Measurements from ENCODE around the gene MAML3. TPM values are rescaled to one million over a fixed set of nuclear protein-coding genes. Genes with fewer than 3 reads are reported as not detected.

MAML3 gene
- total RNA-seq = 1 to 10 TPM; 2.9 to 3.7 TPM
- polyA plus RNA-seq = under 1 TPM; 0.15 to 0.50 TPM

DNA sequence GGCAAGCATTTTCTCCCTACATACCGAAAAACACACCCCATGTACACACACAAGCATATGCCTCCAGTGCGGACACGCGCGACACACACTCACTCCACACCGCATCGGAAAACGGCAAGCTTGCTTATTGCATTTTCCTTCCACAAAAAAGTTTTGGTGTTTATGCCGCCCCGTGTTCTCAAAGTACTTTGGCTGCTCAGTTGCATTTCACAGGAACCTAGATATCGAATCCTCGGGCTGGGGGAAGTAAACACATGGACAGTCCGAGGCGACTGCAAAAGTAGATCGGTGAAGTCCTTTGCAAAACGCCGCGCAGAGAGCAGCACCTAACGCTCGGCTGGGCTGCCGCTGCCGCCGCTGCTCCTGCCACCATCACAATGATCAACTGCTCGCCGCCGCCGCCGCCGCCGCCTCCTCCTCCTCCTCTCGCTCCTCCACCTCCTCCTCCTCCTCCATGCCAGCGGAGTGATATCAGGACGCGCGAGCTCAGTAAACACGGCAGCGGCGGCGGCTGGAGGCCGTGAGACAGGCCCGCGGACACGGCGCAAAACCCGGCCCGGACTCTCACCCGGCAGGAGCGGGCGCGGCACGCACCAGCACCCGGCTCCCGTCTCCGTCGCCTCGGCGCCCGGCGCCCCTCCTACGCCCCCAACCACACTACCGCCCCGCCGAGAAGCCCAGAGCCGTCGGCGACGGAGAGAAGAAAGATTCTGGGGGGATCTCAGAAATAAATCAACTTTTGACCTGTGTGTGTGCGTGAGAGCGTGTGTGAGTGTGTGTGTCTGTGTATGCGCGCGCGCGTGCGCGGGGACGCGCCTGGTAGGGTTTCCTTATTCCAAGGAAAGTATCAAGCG, at the start of gene MAML3:
Gene MAML3, minus strand, starts transcription at position 467 of the 854 bp plus-strand sequence. CDS start 857 bp downstream, outside the sequence.
- H3K4me3 ChIP-seq (ENCODE audit: low read length in 2 of 2) = peak within 1 kb of the TSS; percentile 71 to 88
- H3K4me3 Mint-ChIP-seq = peak within 1 kb of the TSS; percentile 87 to 99 (median 95)
- H3K9me3 ChIP-seq (ENCODE audit: control insufficient read depth in 1 of 2, low read length in 2 of 2) = no peaks in the 10 kb centered on the region
- H3K4me1 Mint-ChIP-seq = peaks cover 21 to 57% (median 32%) of the 10 kb centered on the region in 4 donors
- peaks cover 0 to 1% of the 10 kb centered on the region in 2 donors for H3K27me3 Mint-ChIP-seq
- POLR2A ChIA-PET (ENCODE audit: partially characterized antibody) = interaction anchor here (0.9 to 4.0 kb wide), 14 partner anchors 9 to 600 kb away, joined by 3 to 19 read pairs (median 4); partner anchors contain the start of genes ELMOD2 and SCOC
- H3K27ac ChIP-seq (ENCODE audit: low read depth, low read length) = peak within 1 kb of the TSS; percentile 4
- H3K27ac Mint-ChIP-seq = peak within 1 kb of the TSS; percentile 78 to 97 (median 92)
- H3K9me3 Mint-ChIP-seq = peaks cover 0 to 3% (median 0%) of the 10 kb centered on the region in 8 donors
- no peaks in the 10 kb centered on the region for H3K36me3 ChIP-seq (ENCODE audit: insufficient read depth, low read length)
- H3K4me1 ChIP-seq (ENCODE audit: insufficient read depth, low read length) = peaks cover 36% of the 10 kb centered on the region
- H3K27me3 ChIP-seq (ENCODE audit: insufficient read depth, low read length) = no peaks in the 10 kb centered on the region
- CTCF ChIA-PET (ENCODE audit: partially characterized antibody) = interaction anchor here (0.6 to 2.2 kb wide), 10 partner anchors 23 to 497 kb away, joined by 3 to 12 read pairs (median 3); no protein-coding TSS in a partner anchor
- DNase-seq = peak; percentile 83 to 90 (median 86)
- H3K36me3 Mint-ChIP-seq = peaks cover 0 to 24% of the 10 kb centered on the region in 2 donors
- intact Hi-C loops (cut with micrococcal nuclease) = loop anchor here (1.0 to 5.0 kb wide), 7 partner anchors 95 to 1072 kb away; partner anchors contain the start of genes ELMOD2, NAA15, RAB33B and SCOC

GRCh38 chr4:140198942-140199341, 45.0 kb upstream of the MAML3 start:
- H3K27ac ChIP-seq (ENCODE audit: low read depth, low read length) = no peak overlapping the region
- H3K27ac Mint-ChIP-seq = no peak overlapping the region
- ChIA-PET CTCF (ENCODE audit: partially characterized antibody) (interaction anchor here (0.9 kb wide), 1 partner anchor 13 kb away, joined by 3 read pairs; no protein-coding TSS in a partner anchor), POLR2A (ENCODE audit: partially characterized antibody) (no interaction called here)
- H3K4me1 ChIP-seq (ENCODE audit: insufficient read depth, low read length) = no peaks in the 10 kb centered on the region
- H3K4me3 Mint-ChIP-seq = no peak overlapping the region
- no peak overlapping the region for H3K4me3 ChIP-seq (ENCODE audit: low read length in 2 of 2)
- DNase-seq = no peak
- H3K27me3 ChIP-seq (ENCODE audit: insufficient read depth, low read length) = no peaks in the 10 kb centered on the region
- H3K36me3 ChIP-seq (ENCODE audit: insufficient read depth, low read length) = no peaks in the 10 kb centered on the region
- H3K9me3 ChIP-seq (ENCODE audit: control insufficient read depth in 1 of 2, low read length in 2 of 2) = no peaks in the 10 kb centered on the region
- no peaks in the 10 kb centered on the region for H3K36me3 Mint-ChIP-seq
- peaks cover 15 to 22% of the 10 kb centered on the region in 2 donors for H3K27me3 Mint-ChIP-seq
- H3K4me1 Mint-ChIP-seq = no peaks in the 10 kb centered on the region
- peaks cover 0 to 28% (median 13%) of the 10 kb centered on the region in 8 donors for H3K9me3 Mint-ChIP-seq
- intact Hi-C loops (cut with micrococcal nuclease) = no loop called here

GRCh38 chr4:140195806-140196205, 41.8 kb upstream of the MAML3 start:
- intact Hi-C loops (cut with micrococcal nuclease) = no loop called here
- H3K9me3 Mint-ChIP-seq = peaks cover 0 to 17% (median 12%) of the 10 kb centered on the region in 8 donors
- H3K27ac Mint-ChIP-seq = no peak overlapping the region
- H3K4me3 Mint-ChIP-seq = no peak overlapping the region
- ChIA-PET CTCF (ENCODE audit: partially characterized antibody) (no interaction called here), POLR2A (ENCODE audit: partially characterized antibody) (no interaction called here)
- no peaks in the 10 kb centered on the region for H3K4me1 Mint-ChIP-seq
- H3K27ac ChIP-seq (ENCODE audit: low read depth, low read length) = no peak overlapping the region
- peaks cover 12 to 22% of the 10 kb centered on the region in 2 donors for H3K27me3 Mint-ChIP-seq
- H3K4me3 ChIP-seq (ENCODE audit: low read length in 2 of 2) = no peak overlapping the region
- H3K36me3 ChIP-seq (ENCODE audit: insufficient read depth, low read length) = no peaks in the 10 kb centered on the region
- DNase-seq = no peak
- no peaks in the 10 kb centered on the region for H3K4me1 ChIP-seq (ENCODE audit: insufficient read depth, low read length)
- H3K9me3 ChIP-seq (ENCODE audit: control insufficient read depth in 1 of 2, low read length in 2 of 2) = no peaks in the 10 kb centered on the region
- H3K36me3 Mint-ChIP-seq = no peaks in the 10 kb centered on the region
- H3K27me3 ChIP-seq (ENCODE audit: insufficient read depth, low read length) = no peaks in the 10 kb centered on the region

DNA sequence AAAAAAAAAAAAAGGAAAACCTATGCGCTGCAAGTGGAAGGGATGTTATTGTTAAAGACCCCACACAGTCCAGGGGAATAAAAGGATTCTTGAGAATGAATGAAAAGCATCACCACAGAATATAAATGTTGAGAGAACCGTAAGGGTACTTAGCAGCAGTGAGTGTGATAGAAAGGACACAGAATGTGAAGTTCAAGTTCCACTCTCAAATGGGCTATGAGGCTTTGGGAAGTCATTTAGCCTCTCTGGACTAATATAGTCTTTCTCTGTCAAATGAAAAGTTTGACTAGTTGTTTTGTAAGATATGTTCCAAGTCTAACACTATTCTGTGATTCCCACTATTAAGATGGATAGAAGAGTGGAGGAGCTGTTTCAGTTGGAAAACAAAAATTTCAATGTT, 35.8 kb upstream of the MAML3 start:
- Histone ChIP-seq H3K4me1 (ENCODE audit: insufficient read depth, low read length) (no peaks in the 10 kb centered on the region), H3K4me3 (ENCODE audit: low read length in 2 of 2) (no peak overlapping the region), H3K27me3 (ENCODE audit: insufficient read depth, low read length) (no peaks in the 10 kb centered on the region), H3K27ac (ENCODE audit: low read depth, low read length) (no peak overlapping the region), H3K9me3 (ENCODE audit: control insufficient read depth in 1 of 2, low read length in 2 of 2) (no peaks in the 10 kb centered on the region), H3K36me3 (ENCODE audit: insufficient read depth, low read length) (no peaks in the 10 kb centered on the region)
- no peak overlapping the region for H3K4me3 Mint-ChIP-seq
- H3K27me3 Mint-ChIP-seq = peaks cover under 1 to 12% of the 10 kb centered on the region in 2 donors
- ChIA-PET POLR2A (ENCODE audit: partially characterized antibody) (no interaction called here), CTCF (ENCODE audit: partially characterized antibody) (no interaction called here)
- no peaks in the 10 kb centered on the region for H3K4me1 Mint-ChIP-seq
- DNase-seq = no peak
- intact Hi-C loops (cut with micrococcal nuclease) = no loop called here
- no peaks in the 10 kb centered on the region for H3K9me3 Mint-ChIP-seq
- H3K36me3 Mint-ChIP-seq = no peaks in the 10 kb centered on the region
- no peak overlapping the region for H3K27ac Mint-ChIP-seq

DNA sequence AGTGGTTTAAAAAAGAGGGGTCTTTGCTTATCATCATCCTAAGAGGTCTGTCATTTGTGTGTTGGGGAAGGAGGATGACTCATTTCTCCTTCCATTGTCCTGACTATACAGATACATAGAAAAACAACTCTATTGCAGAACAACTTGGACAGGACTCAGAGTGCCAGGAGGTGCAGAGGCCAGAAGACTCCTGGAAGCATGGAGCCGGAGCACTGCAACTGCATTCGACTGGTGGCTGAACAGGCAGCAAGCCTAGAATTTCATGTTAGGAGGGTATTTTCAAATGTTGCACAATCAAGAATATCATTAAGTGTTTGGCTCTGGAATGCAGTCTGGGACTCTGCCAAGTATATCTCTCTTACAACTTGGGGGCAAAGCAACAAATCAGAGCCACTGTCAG, 35.0 kb upstream of the MAML3 start:
- intact Hi-C loops (cut with micrococcal nuclease) = no loop called here
- H3K4me3 Mint-ChIP-seq = no peak overlapping the region

GRCh38 chr4:140187316-140187695, 33.3 kb upstream of the MAML3 start:
- H3K4me3 ChIP-seq (ENCODE audit: low read length in 2 of 2) = no peak overlapping the region
- no peaks in the 10 kb centered on the region for H3K36me3 ChIP-seq (ENCODE audit: insufficient read depth, low read length)
- CTCF ChIA-PET (ENCODE audit: partially characterized antibody) = no interaction called here
- Mint-ChIP-seq H3K4me1 (no peaks in the 10 kb centered on the region), H3K36me3 (no peaks in the 10 kb centered on the region), H3K9me3 (peaks cover 0 to 2% (median 0%) of the 10 kb centered on the region in 8 donors), H3K27ac (no peak overlapping the region), H3K27me3 (peaks cover 2 to 12% of the 10 kb centered on the region in 2 donors), H3K4me3 (no peak overlapping the region)
- no peak overlapping the region for H3K27ac ChIP-seq (ENCODE audit: low read depth, low read length)
- DNase-seq = no peak
- POLR2A ChIA-PET (ENCODE audit: partially characterized antibody) = no interaction called here
- no peaks in the 10 kb centered on the region for H3K4me1 ChIP-seq (ENCODE audit: insufficient read depth, low read length)
- intact Hi-C loops (cut with micrococcal nuclease) = no loop called here
- no peaks in the 10 kb centered on the region for H3K9me3 ChIP-seq (ENCODE audit: control insufficient read depth in 1 of 2, low read length in 2 of 2)
- no peaks in the 10 kb centered on the region for H3K27me3 ChIP-seq (ENCODE audit: insufficient read depth, low read length)

More for the DNA sequence above, 35.0 kb upstream of the MAML3 start:
- ChIA-PET POLR2A (ENCODE audit: partially characterized antibody) (no interaction called here), CTCF (ENCODE audit: partially characterized antibody) (no interaction called here)
- Mint-ChIP-seq H3K27me3 (peaks cover 2 to 12% of the 10 kb centered on the region in 2 donors), H3K4me1 (no peaks in the 10 kb centered on the region), H3K36me3 (no peaks in the 10 kb centered on the region), H3K27ac (no peak overlapping the region), H3K9me3 (peaks cover 0 to 1% (median 0%) of the 10 kb centered on the region in 8 donors)
- Histone ChIP-seq H3K36me3 (ENCODE audit: insufficient read depth, low read length) (no peaks in the 10 kb centered on the region), H3K27me3 (ENCODE audit: insufficient read depth, low read length) (no peaks in the 10 kb centered on the region), H3K9me3 (ENCODE audit: control insufficient read depth in 1 of 2, low read length in 2 of 2) (no peaks in the 10 kb centered on the region), H3K27ac (ENCODE audit: low read depth, low read length) (no peak overlapping the region), H3K4me1 (ENCODE audit: insufficient read depth, low read length) (no peaks in the 10 kb centered on the region), H3K4me3 (ENCODE audit: low read length in 2 of 2) (no peak overlapping the region)
- no peak for DNase-seq

DNA sequence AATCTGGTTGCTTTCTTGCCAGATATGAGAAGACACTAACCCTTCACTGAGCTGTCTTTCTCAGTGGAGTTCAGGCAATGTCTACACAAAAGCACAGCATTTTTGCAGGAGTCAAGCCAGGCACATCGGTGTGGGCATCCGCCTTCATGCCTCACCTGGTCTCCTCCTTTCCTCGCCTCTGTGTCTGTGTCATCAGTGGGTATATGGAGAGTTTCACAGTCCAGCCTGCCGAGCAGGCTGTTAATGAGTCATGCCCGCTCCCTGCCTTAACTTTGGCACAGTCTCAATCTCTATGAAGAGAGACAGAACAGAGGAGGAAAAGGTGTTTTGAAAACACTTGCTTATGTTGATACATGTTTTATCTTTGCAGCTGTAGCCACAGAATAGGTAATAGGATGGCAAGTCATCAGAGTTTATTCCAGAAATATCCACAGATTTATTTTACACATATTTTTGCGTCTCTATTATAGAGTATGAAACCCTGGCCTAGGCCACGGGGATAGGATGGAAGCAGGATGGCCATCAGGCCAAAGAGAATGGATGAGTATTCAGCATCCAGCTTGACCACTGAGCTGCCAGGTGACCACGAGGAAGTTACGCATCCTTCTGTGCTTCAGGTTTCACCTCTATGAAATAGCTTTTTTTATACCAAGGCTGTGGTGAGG, 32.8 kb upstream of the MAML3 start:
- POLR2A ChIA-PET (ENCODE audit: partially characterized antibody) = no interaction called here
- CTCF ChIA-PET (ENCODE audit: partially characterized antibody) = interaction anchor here (0.7 kb wide), 1 partner anchor 12 kb away, joined by 3 read pairs; no protein-coding TSS in a partner anchor

More for the DNA sequence above, 32.8 kb upstream of the MAML3 start:
- peaks cover 2 to 12% of the 10 kb centered on the region in 2 donors for H3K27me3 Mint-ChIP-seq
- Histone ChIP-seq H3K4me3 (ENCODE audit: low read length in 2 of 2) (no peak overlapping the region), H3K9me3 (ENCODE audit: control insufficient read depth in 1 of 2, low read length in 2 of 2) (no peaks in the 10 kb centered on the region), H3K4me1 (ENCODE audit: insufficient read depth, low read length) (no peaks in the 10 kb centered on the region), H3K36me3 (ENCODE audit: insufficient read depth, low read length) (no peaks in the 10 kb centered on the region), H3K27ac (ENCODE audit: low read depth, low read length) (no peak overlapping the region), H3K27me3 (ENCODE audit: insufficient read depth, low read length) (no peaks in the 10 kb centered on the region)
- H3K4me1 Mint-ChIP-seq = no peaks in the 10 kb centered on the region
- no peak overlapping the region for H3K27ac Mint-ChIP-seq
- H3K4me3 Mint-ChIP-seq = no peak overlapping the region
- no peak for DNase-seq
- H3K36me3 Mint-ChIP-seq = no peaks in the 10 kb centered on the region
- intact Hi-C loops (cut with micrococcal nuclease) = no loop called here
- H3K9me3 Mint-ChIP-seq = peaks cover 0 to 2% (median 0%) of the 10 kb centered on the region in 8 donors
